GM19023 (cell line): ENCODE data around the gene EOLA2.
"Not testable (repeated sequence)": the region's sequence is repeated elsewhere in the genome, so short reads cannot be mapped to it uniquely, and the experiment has no call there.

ENCODE experiments used
- ATAC-seq: cut with Tn5 transposase; IDR thresholded peaks from one replicate; pipeline ENCODE4 v1.9.1; 2021; ENCODE audit warnings: mild to moderate bottlenecking, moderate library complexity; ENCODE audit not compliant: unreplicated experiment

Gene EOLA2

DNA sequence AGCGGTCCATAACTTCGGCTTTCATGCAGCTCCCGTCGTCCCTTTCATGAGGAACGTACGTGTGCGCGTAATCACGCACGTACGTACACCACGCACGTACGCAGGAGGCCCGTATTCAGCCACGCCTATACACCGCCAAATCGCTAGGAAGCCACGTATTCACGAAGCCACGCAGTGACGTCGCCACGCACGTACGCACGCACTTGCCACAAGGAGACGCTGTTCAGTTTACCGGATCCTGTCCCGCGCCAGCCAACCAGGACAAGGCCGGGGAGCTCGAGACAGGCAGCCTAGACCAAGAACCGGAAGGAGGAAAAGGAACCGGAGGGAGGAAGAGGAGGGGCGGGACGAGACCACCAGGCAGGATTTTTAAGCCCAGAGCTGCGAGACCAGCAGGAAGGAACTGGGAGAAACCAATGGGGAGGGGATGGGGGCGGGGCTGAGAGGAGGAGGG, at the start of gene EOLA2:
EOLA2 (minus strand) TSS at position 65 of the 454 bp plus-strand sequence. CDS start 4,617 bp downstream, outside the sequence.
- ATAC-seq = peak; percentile 66

DNA sequence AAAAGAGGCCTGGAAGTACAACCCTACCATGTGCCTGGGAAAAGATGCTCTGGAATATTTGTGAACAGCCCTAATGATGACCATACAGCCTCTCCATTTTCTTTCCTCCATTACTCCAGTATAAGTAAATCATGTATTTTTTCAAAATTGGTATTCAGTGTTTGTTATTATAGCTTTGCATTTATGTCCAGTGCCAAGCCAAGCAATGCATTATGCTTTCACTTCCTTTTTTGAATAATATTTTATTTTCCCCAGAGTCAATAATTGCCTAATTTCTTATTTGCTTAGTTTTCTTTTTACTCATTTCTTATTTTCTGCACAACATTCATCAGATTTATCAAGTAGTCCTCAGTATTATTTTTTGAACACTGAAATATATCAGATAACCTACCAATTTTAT, 49.3 kb upstream of the EOLA2 start:
- no peak for ATAC-seq

DNA sequence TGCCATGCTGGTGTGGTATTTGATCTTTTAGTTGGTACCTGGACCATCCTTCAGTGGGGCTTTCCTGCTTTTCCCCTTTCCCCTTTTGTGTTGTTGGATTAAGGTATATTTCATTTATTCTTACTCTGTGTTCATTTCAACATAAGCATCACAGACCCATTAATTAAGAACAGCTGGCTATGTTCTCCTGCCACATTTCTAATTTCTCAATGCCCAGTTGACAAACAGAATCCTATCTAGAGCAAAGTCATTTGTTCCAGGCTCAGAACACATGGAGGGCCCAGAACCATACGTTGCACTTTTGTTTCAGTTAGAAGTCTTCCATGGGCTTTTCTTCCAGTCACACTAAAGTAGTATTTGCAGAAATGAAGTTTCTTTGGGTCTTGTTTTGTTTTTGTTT, 46.1 kb upstream of the EOLA2 start:
- ATAC-seq = no peak

DNA sequence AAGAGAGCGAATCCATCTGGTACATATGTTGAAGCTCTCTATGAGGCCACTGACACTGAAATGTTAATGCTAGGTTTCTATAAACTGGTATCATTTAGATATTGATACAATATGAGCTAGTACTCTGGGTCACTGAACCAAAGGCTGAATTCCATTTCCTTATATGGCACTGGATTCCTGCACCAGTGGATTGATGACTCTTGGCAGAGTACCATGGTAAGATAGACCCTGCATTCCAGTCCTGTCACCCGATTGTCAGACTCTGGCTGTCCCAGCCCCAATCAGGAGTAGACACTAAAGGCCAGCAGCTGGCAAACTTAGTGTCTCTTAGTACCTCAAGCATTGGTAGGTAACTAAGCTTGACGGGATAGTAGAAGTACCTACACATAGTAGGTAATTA, 44.0 kb upstream of the EOLA2 start:
- no peak for ATAC-seq

DNA sequence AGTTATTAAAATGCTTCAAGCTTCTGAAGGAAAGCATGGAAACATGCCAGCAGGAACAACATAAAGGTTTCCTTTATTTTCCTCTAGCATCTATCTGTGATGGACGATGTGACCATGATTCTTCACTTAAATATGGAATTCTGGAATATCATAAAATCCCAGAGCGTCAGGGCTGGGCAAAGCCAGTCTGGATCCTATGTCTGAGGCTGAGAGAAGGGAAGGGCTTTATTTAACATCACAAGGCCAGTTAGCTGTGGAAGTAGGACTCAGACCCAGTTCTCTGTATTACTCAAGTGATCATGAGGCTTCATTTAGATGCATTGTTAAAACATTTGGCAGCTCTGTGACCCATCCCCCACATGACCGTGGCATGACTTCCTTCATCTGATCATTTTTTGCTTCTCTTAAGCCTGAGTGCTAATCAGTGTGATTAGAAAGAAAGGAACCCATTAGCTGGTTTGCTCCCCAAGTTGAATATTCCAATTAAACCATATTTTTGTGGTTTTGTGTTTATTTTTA, 40.9 kb upstream of the EOLA2 start:
- ATAC-seq = no peak

DNA sequence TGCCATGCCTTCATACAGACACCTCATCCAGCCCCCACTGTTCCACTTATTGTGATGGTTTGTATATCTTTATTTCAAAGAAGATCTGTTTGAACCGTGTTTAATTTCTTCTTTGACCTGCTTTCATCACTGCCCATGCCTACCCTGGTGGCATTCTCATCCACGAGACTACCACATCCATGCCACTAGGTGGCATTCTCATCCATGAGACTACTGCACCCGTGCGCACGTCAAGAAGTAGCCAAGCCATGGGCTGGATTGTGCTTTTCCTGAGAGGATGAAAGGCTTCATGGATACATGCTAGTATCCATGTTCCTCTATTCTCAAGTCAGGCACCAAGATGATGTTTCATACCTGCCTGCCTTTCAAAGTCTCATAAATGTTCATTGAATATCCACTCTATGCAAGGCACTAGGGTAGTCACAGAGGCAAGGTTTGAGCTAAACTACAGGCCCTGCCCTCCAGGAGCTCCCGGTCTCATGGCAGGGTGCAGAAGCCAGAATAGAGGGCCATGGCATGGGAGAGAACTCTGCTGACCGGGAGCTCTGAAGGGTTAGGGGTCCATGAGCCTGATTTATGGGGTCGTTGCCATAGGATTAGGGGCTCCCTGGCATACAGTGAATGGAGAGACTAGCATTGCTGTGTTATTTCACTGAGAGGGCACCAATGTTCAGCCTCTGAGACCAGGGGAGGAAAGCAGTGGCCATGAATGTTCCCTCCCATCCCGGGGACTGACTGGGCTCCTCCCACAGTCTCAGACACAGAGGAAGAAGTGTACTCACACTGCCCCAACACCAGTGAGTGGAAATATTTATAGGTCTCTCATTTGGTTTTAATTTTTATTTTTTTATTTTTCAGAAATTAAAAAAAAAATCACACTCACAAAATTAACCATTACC, 24.8 kb upstream of the EOLA2 start:
- ATAC-seq = peak; percentile 84

DNA sequence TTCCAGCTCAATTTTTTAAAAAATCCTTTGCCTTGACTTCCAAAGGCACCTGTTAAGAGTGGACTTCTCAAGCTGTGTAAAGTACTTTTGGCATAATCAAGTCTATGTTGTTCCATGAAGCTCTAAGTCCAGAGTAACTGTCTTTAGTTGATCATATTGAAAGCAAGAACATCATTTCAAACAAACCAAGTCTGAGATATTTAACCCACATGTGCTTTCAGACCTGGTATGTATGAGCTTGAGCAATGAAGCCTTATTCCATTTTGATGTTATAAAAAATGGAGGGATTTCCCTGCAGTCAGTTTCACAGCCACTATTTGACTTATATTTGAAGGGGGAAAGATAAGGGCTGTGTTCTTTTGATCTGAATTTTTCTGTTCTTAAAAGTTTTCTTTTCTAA, 23.7 kb upstream of the EOLA2 start:
- no peak for ATAC-seq

DNA sequence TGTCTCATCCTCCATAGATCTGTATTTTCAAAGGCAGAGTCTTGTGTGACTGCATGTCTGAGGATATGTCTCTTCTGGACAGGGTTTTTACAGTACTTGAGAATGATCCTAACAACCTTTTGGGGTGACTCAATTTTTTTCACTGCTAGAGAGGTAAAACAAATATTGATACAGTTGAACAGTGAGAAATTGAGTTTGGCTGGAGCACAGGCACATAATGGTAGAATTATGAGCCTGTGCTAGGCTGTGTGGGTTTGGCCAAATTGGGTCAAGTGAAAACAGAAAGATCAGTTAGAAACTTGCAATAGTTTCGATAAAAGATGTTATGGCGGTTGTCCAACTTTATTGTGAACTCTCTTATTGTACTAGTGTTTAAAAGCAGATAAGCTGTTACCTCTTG, 23.3 kb upstream of the EOLA2 start:
- no peak for ATAC-seq

DNA sequence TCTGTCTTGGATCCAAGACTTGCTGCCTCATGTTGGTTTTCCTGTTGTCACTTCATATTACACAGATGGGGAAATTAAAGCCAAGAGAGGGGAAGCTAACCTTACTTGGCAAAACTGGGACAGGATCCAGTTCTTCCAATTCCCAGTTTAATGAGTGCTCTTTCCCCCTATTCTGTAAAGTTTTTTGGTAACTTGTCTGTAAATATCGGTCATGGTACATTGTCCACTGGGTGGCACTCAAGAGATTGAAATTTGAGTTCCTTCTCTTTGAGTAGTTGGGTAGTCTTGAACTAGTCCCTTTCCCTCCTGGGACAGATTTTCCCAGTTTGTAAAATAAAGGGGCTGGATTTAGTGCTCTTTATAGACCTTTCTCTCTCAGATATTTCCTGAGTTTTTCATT, 12.4 kb upstream of the EOLA2 start:
- ATAC-seq = no peak

DNA sequence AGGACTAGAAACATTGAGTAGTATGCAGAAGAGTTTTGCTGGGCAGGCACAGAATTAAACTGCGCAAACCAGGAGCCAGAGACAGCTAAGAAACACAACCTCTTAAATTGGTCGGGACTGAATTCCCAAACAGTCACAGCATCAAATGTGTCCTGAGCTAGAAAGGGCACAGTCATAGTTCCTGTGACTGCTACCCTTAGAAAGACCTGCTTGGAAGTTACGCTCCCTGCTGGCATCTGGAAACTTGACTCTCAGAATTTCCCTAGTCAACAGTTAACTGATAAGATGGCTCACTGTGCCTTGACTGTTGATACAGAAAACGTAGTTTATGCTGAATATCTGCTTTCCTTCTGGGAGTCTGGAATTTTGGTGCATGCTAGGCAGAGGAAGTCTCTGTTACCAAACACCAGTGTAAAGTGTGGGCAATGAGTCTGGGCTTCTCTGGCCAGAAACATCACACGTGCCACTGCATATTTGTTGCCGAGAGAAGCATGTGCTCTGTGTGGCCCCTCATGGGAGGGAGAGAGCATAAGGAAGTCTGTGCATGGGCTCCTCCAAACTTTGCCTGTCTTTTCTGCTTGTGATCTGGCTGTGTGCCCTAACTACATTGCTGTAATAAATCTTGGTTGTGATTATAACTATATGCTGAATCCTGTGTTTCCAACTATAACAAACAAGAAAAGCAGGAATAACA, 11.6 kb upstream of the EOLA2 start:
- ATAC-seq = no peak

DNA sequence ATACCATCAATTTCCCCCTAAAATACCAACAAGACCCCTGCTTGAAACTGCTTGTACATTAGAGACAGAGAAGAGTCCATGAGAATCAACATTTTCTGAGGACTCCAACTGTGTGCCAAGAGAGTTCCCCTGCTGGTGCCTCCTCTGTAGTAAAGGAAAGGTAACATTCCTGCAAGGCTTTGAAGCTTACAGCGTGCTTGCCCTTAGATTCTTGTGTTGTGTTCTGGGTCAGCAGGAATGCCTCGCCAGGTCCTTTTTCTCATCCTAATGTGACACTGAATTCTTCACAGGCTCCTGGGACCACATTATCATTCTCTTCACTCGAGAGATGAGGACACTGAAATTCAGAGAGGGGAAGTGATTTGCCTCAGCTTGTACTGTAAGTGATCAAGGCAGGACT, 9.7 kb upstream of the EOLA2 start:
- ATAC-seq = no peak

DNA sequence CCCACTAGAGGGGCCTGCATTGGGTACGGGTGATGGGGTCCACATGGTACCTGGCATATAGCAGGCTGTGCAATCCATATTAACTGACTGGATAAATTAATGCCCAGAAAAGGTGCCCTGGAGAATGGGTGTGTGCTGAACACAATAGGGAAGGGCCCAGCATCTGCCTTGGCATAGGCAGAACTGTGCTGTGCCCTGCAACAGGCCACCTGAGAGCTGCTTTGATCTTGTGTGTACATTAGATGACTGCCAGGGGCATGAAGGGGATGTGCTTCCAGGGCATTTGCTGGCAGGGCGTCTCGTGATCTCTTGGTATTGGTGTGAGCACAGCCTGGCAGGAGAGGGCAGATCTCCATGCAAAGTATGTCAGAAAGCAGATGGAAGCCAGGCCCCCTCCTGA, 8.6 kb upstream of the EOLA2 start:
- ATAC-seq = not testable (repeated sequence)

DNA sequence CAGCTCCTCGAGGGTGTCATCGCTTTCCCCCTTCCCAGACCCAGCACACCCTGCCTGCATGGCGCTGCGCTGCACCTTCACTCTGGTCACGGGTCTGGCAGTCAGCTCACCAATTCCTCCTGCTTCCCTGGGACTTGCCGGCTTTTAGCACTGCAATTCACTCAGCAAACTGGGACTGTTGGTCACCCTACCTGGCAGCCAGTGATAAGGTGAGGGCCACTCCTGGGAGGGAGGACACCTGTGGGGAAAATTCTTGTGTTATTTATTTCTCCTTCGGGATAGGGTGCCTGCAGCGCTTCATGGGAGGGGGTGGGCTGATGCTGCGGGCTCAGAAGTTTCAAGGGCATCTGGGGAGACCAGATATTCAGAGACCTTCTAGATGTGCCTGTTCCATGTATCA, 7.5 kb upstream of the EOLA2 start:
- ATAC-seq = not testable (repeated sequence)

DNA sequence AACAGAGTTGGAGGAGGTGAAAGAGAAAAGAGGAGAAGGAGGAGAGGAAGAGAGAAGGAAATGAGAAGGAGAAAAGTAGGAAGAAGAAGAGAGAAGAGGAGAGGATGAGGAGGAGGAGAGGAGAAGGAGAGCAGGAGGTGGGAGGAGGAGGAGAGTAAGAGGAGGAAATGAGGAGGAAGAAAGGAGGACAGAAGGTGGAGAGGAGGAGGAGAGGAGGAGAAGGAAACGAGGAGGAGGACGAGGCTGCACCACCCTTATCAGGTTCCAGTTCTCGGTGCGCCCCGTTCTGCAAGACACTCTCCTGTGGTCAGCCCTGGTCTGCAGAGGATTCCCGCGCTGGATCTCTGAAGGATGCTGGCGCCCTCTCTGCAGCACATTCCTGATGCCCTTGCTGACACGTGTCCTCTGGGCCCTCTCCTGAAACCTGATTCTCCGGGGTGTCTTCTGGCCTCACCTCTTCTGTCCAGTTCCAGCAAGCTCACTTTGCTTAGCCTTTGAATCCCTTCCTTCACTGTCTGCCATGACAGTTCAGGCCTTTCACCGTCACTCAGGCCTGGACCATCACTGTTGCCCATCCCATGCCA, 6.9 kb upstream of the EOLA2 start:
- ATAC-seq = not testable (repeated sequence)

DNA sequence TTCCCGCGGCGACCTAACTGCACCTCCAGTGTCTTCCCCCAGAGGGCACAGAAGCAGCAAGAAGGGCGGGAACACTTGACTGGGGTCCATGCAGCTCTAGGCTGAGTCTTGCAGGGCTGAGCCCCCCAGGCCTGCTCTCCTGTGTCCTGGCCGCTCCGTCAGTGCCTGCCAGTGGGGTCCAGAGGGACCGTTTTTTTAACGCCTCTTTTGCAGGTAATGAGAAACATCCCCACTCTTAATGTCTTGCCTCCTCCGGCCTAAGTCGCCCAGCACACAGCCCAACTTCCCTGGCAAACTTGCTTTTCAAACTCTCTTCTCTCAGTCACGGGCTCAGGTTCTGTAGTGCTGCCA, 2.4 kb upstream of the EOLA2 start:
- ATAC-seq = not testable (repeated sequence)

DNA sequence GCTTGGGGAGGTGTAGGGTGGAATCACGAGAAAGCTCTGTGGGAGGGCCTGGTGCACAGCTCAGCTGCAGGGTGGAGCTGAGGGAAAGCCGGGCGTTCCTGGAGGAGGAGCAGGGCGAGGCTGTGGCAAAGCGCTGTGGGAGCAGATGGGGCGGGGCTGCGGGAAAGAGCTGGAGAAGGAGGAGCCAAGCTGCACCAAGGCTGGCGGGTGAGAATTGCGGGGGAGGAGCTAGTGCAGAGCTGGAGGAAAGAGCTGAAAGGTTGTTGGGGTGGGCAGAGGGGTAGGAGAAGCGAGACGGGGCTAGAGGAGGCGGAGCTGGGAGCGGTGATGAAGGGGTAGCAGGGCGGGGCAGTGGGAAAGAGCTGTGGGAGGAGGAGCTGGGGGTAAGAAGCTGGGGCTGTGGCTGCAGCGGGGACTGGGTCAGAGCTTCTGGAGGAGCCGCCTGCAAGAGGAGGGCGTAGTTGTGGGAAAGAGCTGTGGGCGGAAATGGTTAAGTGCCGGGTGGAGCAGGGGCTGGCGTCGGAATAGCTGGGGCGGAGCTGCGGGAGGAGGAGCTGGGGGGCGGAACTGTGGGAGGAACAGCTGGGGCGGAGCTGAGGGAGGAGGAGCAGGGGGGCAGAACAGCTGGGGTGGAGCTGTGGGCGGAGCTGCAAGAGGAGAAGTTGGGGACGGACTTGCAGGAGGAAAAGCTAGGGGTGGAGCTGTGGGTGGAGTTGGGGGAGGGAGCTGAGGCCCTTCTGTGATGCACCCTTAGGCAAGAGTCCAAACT, 1.8 kb upstream of the EOLA2 start:
- ATAC-seq = peak; percentile 44

DNA sequence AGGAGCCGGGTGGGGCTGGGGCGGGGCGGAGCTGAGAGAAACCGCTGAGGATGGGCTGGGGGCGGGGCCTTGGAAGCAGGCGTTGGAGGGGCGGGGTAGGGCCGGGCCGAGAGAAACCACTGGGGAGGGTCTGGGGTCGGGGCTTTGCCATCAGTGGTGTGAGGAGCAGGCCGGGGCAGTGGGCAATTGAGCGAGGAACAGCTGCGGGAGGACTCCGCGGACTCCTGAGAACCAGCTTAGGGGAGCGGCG, 1.3 kb upstream of the EOLA2 start:
- peak; percentile 16 for ATAC-seq

DNA sequence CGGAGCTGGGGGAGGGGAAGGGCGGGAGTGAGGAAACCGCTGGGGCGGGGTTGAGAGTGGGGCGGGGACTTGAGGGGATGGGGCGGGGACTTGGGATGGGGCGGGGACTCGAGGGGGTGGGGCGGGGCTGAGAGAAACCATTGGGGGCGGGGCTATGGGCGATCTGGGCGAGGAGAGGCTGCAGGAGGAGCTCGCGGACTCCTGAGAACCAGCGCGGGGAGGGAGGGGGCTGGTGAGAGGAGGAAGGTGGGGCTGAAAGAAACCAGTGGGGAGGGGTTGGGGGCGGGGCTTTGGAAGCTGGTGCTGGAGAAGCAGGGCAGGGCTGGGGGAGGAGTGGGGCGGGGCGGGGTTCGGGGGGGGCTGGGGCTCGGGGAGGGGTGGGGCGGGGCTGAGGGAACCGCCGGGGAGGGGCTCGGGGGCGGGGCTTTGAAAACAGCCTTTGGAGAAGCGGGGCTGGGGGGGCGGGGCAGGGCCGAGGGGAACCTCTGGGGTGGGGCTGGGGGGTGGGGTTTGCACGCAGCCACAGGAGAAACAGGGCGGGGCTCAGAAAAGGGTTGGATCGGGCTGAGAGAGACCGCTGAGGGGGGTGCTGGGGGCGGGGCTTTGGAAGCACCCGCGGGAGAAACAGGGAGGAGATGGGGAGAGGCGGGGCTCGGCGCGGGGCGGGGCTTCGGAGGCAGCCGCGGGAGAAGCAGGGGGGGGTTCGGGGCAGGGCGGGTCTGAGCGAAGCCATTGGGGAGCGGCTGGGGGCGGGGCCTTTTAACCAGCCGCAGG, 777 bp upstream of the EOLA2 start:
- no peak for ATAC-seq

DNA sequence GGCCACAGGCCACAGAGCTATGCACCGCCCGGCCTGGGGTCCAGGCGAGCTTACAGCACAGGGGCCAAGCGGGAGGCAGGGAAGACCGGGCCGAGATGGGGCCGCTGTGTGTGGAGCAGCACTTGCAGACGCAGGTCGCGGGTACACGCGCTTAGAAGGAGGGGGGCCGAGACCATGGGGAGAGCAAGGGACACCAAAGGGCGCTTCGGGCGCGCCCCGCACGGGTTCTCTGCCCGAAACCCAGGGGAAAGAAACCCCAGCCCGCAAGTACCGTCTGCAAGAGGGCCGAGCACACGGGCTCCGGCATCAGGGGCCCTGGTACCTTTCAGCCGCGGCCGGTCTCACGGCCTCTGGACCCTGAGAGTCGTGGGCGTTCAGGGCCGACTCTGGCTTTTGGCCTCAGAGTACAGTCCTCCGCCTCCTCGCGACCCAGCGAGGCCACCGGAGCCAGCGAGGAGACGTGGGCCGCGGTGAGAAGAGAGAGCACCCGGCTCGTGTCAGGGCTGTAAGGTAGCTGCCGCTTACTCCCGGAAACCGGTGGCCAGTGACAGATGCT, 342 bp downstream of the EOLA2 start:
- ATAC-seq = no peak

DNA sequence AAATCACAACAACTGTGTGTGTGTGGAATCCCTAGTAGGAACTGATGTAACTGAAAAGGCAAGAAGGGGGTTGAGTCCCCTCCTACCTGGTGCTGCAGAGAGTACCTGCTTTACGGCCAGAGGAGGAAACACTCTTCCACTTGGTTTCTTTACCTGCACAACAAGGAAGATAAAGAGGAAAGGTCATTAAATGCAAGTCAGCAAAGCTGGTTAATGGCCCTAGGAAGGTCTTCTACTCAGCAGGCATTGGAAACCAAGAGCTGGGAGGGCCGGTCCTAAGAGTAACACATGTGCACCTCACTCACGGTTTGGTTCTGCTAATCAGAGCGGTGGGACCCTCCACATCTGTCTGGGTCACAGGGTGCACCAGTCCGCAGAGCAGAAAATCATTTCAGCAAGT, 963 bp downstream of the EOLA2 start:
- not testable (repeated sequence) for ATAC-seq
